Duodenal mucosa (tissue), 2 donors: ENCODE measurements around the gene PRR16.

ENCODE experiments used
- H3K27ac ChIP-seq: one replicate; pipeline ENCODE4 v1.7.0; 2013; ENCODE audit warnings: low read depth, low read length
- H3K27me3 ChIP-seq, 2 donors: one replicate each; pipeline ENCODE4 v1.7.0; 2013; ENCODE audit warnings: low read length in 2 of 2, control low read depth in 1 of 2; ENCODE audit not compliant: insufficient read depth in 2 of 2, control insufficient read depth in 1 of 2
- H3K36me3 ChIP-seq, 2 donors: one replicate each; pipeline ENCODE4 v1.7.0; 2013; ENCODE audit warnings: low read length in 2 of 2, control low read depth in 1 of 2; ENCODE audit not compliant: insufficient read depth in 2 of 2, control insufficient read depth in 1 of 2
- H3K4me1 ChIP-seq, 2 donors: one replicate each; pipeline ENCODE4 v1.7.0; 2013; ENCODE audit warnings: low read length in 2 of 2, control low read depth in 1 of 2; ENCODE audit not compliant: insufficient read depth in 2 of 2, control insufficient read depth in 1 of 2
- H3K4me3 ChIP-seq, 2 donors: one replicate each; pipeline ENCODE4 v1.7.0; 2013; ENCODE audit warnings: low read length in 2 of 2, low read depth in 1 of 2
- H3K9ac ChIP-seq, 2 donors: one replicate each; pipeline ENCODE4 v1.7.0; 2013; ENCODE audit warnings: low read length in 2 of 2, low read depth in 1 of 2
- H3K9me3 ChIP-seq, 2 donors: one replicate each; pipeline ENCODE4 v1.7.0; 2013; ENCODE audit warnings: low read length in 2 of 2, control low read depth in 1 of 2; ENCODE audit not compliant: control insufficient read depth in 1 of 2

The PRR16 gene

DNA sequence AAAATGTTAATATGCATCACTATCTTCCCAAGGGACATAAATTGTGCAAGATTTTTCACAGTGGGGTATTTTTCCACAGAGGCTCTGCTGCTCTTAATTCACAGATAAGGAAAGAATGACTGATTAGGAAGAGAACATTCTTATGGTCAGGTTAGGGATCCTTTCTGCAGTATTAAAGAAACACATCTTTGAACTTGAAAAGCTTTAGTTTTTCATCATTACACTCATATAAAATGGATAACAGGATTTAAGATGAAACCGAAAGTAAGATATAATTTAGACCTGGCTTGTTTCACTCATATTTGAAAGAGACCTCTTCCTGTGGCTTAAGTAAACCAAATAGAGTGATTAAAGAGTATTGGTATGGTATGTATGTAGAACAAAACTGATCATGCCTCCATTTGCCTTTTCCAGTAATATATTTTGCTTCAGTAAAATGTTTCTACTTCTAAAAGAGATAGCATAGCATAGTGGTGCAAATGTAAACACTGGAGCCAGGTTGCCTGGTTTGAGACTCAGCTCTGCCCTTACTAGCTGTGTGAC lies 160.0 kb downstream of the PRR16 start:
- H3K9ac ChIP-seq = no peak overlapping the region
- no peaks in the 10 kb centered on the region for H3K27me3 ChIP-seq
- no peaks in the 10 kb centered on the region for H3K4me1 ChIP-seq
- H3K4me3 ChIP-seq = no peak overlapping the region
- H3K9me3 ChIP-seq = no peaks in the 10 kb centered on the region
- no peak overlapping the region for H3K27ac ChIP-seq
- H3K36me3 ChIP-seq = no peaks in the 10 kb centered on the region

GRCh38 chr5:120628156-120628555 lies 164.1 kb downstream of the PRR16 start:
- Histone ChIP-seq H3K27me3 (no peaks in the 10 kb centered on the region), H3K9ac (no peak overlapping the region), H3K27ac (no peak overlapping the region), H3K4me3 (no peak overlapping the region), H3K4me1 (no peaks in the 10 kb centered on the region), H3K9me3 (no peaks in the 10 kb centered on the region), H3K36me3 (no peaks in the 10 kb centered on the region)

DNA sequence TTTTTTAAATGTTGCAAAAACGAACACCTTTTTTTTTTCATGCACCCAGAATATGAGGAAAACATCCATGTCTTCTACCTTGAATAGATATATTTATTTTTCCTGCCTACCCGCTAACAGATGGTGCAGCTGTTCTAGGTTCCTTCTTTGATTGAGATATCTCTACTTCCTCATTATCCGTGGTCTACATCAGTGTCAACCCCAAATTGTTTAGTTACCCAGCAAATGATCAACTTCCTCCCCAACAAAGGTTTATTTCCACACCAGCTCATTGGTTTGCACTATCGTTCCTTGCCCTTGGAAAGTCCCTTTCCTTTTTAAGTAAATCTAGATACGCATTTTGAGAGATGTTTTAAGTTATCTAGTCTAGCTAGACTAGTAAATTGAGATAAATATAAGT lies 166.4 kb downstream of the PRR16 start:
- no peaks in the 10 kb centered on the region for H3K36me3 ChIP-seq
- H3K27ac ChIP-seq = no peak overlapping the region
- no peak overlapping the region for H3K9ac ChIP-seq
- H3K9me3 ChIP-seq = no peaks in the 10 kb centered on the region
- no peaks in the 10 kb centered on the region for H3K4me1 ChIP-seq
- H3K27me3 ChIP-seq = no peaks in the 10 kb centered on the region
- H3K4me3 ChIP-seq = no peak overlapping the region

DNA sequence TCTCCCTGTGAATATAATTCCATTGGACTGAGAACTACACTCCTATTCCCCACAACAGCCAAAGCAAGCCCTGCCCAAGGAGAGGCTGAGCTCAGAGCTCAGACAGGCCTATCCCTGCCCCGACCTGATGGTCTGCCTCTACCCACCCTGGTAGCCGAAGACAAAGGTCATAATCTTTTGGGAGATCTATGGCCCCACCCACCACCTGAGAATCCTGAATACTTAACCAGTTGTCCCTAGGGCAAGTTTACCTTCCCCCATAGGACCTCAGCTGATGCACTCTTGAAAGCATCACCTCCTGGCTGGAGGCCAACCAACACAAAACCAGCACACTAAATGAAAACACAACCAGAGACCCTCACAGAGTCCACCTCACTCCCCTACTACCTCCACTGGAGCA lies 167.5 kb downstream of the PRR16 start:
- H3K4me3 ChIP-seq = no peak overlapping the region
- no peaks in the 10 kb centered on the region for H3K4me1 ChIP-seq
- no peaks in the 10 kb centered on the region for H3K36me3 ChIP-seq
- no peaks in the 10 kb centered on the region for H3K27me3 ChIP-seq
- no peaks in the 10 kb centered on the region for H3K9me3 ChIP-seq
- no peak overlapping the region for H3K9ac ChIP-seq
- no peak overlapping the region for H3K27ac ChIP-seq

DNA sequence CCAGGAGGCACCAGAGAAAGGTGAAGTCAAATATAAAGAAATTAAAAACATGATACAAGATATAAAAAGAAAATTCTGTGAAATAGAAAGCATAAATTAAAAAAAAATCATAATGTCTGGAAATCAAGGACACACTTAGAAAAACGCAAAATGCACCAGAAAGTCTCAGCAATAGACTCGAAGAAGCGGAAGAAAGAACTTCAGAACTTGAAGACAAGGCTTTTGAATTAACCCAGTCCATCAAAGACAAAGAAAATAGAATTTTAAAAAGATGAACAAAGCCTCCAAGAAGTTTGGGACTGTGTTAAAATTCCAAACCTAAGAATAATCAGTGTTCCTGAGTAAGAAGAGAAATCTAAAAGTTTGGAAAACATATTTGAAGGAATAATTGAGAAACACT lies 168.3 kb downstream of the PRR16 start:
- Histone ChIP-seq H3K9me3 (no peaks in the 10 kb centered on the region), H3K4me3 (no peak overlapping the region), H3K4me1 (no peaks in the 10 kb centered on the region), H3K27me3 (no peaks in the 10 kb centered on the region), H3K36me3 (no peaks in the 10 kb centered on the region), H3K27ac (no peak overlapping the region), H3K9ac (no peak overlapping the region)

- no peak overlapping the region for H3K27ac ChIP-seq
- H3K4me1 ChIP-seq = no peaks in the 10 kb centered on the region
- no peaks in the 10 kb centered on the region for H3K36me3 ChIP-seq
Observed at GRCh38 chr5:120638449-120638848, 174.3 kb downstream of the PRR16 start.

DNA sequence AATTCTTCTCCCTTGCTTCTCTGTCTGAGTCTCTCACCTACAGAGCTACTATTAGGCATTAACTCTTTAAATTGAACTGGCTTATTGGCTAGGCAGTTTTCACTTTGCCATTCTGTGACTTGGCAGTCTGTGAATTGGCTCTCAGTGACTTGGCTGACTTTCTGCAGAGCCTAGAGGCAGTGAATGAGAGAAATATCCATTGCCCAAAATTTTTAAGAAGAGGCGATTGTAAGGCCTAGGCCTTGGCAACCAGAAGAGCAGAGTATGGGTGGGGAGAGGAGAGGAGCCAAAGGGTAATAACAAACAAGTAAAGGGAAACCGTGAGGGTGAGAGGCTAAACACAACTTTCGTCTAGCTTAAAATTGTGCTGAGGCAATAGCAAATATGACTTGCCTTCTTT lies 176.7 kb downstream of the PRR16 start:
- Histone ChIP-seq H3K4me1 (no peaks in the 10 kb centered on the region), H3K27ac (no peak overlapping the region), H3K27me3 (no peaks in the 10 kb centered on the region), H3K9ac (no peak overlapping the region), H3K9me3 (no peaks in the 10 kb centered on the region), H3K36me3 (no peaks in the 10 kb centered on the region), H3K4me3 (no peak overlapping the region)

More at GRCh38 chr5:120638449-120638848, 174.3 kb downstream of the PRR16 start:
- no peaks in the 10 kb centered on the region for H3K27me3 ChIP-seq
- H3K9ac ChIP-seq = no peak overlapping the region
- no peaks in the 10 kb centered on the region for H3K9me3 ChIP-seq
- H3K4me3 ChIP-seq = no peak overlapping the region

DNA sequence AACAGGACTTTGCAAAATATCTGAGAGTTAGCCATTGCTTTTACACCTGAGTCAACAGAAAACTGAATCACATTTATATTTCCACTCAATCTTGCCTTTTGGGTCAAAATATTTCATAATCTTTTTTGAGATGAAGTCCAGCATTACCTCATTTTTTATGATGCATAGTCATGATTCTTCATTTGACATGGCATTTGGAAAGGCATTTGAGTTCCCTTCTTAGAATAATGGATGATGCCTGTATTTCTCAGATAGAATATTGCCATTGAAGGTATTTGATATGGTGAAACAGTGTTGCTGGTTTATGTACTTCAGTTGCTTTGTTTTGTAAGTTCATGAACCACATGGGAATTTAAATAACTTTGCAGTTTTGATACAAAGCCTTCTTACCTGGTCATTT lies 180.4 kb downstream of the PRR16 start:
- no peak overlapping the region for H3K9ac ChIP-seq
- no peaks in the 10 kb centered on the region for H3K4me1 ChIP-seq
- no peak overlapping the region for H3K4me3 ChIP-seq
- H3K27ac ChIP-seq = no peak overlapping the region
- no peaks in the 10 kb centered on the region for H3K36me3 ChIP-seq
- H3K9me3 ChIP-seq = no peaks in the 10 kb centered on the region
- no peaks in the 10 kb centered on the region for H3K27me3 ChIP-seq

GRCh38 chr5:120655828-120656435 lies 191.8 kb downstream of the PRR16 start:
- Histone ChIP-seq H3K4me1 (no peaks in the 10 kb centered on the region), H3K36me3 (no peaks in the 10 kb centered on the region), H3K27me3 (no peaks in the 10 kb centered on the region), H3K4me3 (no peak overlapping the region), H3K9ac (no peak overlapping the region), H3K9me3 (no peaks in the 10 kb centered on the region), H3K27ac (no peak overlapping the region)

GRCh38 chr5:120657104-120657503 lies 193.0 kb downstream of the PRR16 start:
- no peak overlapping the region for H3K27ac ChIP-seq
- no peaks in the 10 kb centered on the region for H3K36me3 ChIP-seq
- H3K27me3 ChIP-seq = no peaks in the 10 kb centered on the region
- no peak overlapping the region for H3K9ac ChIP-seq
- no peaks in the 10 kb centered on the region for H3K9me3 ChIP-seq
- H3K4me1 ChIP-seq = no peaks in the 10 kb centered on the region
- H3K4me3 ChIP-seq = no peak overlapping the region
